ENCODE measurements around the gene AKR1C4. TPM values are rescaled to one million over a fixed set of nuclear protein-coding genes. Genes with fewer than 3 reads are reported as not detected.
"Not testable (repeated sequence)": the region's sequence is repeated elsewhere in the genome, so short reads cannot be mapped to it uniquely, and the experiment has no call there.

Gene AKR1C4
- polyA plus RNA-seq, 2 of the 4 experiments (the other 2 are of a cell fraction): 0.37 to 1.2 TPM

- TF ChIP-seq EHMT2 (IDR thresholded peaks at IDR 0.05; ENCODE audit: low read depth) (no peak), KDM5A (IDR thresholded peaks at IDR 0.05) (no peak), JUN (IDR thresholded peaks at IDR 0.05) (no peak), HOXB13 (CRISPR knock-in tag; IDR thresholded peaks at IDR 0.05; ENCODE audit: low read depth) (no peak), CBX2 (IDR thresholded peaks at IDR 0.05; ENCODE audit: borderline replicate concordance, low read depth) (no peak), NPAS2 (CRISPR knock-in tag; IDR thresholded peaks at IDR 0.05; ENCODE audit: borderline replicate concordance) (no peak), PHF8 (IDR thresholded peaks at IDR 0.05; ENCODE audit: borderline replicate concordance, low read depth) (no peak), JUNB (IDR thresholded peaks at IDR 0.05) (no peak), NR3C1 (IDR thresholded peaks at IDR 0.05) (no peak), RARB (CRISPR knock-in tag; IDR thresholded peaks at IDR 0.05) (no peak), GATA3 (IDR thresholded peaks at IDR 0.05; ENCODE audit: borderline replicate concordance) (no peak), MYC (IDR thresholded peaks at IDR 0.05; ENCODE audit: borderline replicate concordance, low read length) (no peak), CEBPB (IDR thresholded peaks at IDR 0.05) (no peak)
Observed at GRCh38 chr10:5229019-5229418, 32.4 kb downstream of the AKR1C4 start (continued).

DNA sequence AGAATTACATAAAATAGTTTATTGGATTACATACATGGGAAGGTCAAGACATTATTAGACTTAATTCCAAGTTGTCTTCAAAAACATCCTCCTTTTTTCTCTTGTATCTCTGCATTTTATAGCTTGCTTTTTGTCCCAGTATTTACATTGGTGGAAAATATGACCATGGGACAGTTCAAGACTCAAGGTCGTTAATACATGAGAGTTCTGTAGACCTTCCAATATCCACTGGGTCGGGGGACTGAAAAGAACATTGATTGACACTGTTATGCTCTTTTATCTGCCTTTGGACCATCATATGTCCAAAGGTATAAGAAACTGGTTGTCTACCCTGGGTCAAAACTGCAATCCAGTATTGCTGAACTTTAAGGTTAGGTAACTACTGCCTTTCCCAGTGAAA, 36.7 kb downstream of the AKR1C4 start:
- ChIA-PET CTCF (interaction anchor here (0.7 to 1.0 kb wide), 2 partner anchors 23 to 641 kb away, joined by 3 read pairs; no protein-coding TSS in a partner anchor), POLR2A (no interaction called here)
- FAIRE-seq: no peak
- peaks cover 23% of the 10 kb centered on the region; the same call in 2 of the 3 replicates for H3K9me3 ChIP-seq
- WGBS (ENCODE audit: missing lambda C conversion rate): 88% methylated on average over 2 of the region's 2 CpGs
- no peak for ATAC-seq
- DNase-seq (ENCODE audit: low read depth in 1 of 2, low spot score in 1 of 2): no peak
- H3K27ac ChIP-seq: peak overlapping the region; percentile 61 to 81; a peak in 2 of 6 replicates
- no peak for TF ChIP-seq REST (IDR thresholded peaks at IDR 0.05)
- peaks cover 16% of the 10 kb centered on the region for H3K4me1 ChIP-seq
- H3K4me2 ChIP-seq: no peak overlapping the region; the same call in 2 of the 3 replicates
- no peak overlapping the region for H3K4me3 ChIP-seq

DNA sequence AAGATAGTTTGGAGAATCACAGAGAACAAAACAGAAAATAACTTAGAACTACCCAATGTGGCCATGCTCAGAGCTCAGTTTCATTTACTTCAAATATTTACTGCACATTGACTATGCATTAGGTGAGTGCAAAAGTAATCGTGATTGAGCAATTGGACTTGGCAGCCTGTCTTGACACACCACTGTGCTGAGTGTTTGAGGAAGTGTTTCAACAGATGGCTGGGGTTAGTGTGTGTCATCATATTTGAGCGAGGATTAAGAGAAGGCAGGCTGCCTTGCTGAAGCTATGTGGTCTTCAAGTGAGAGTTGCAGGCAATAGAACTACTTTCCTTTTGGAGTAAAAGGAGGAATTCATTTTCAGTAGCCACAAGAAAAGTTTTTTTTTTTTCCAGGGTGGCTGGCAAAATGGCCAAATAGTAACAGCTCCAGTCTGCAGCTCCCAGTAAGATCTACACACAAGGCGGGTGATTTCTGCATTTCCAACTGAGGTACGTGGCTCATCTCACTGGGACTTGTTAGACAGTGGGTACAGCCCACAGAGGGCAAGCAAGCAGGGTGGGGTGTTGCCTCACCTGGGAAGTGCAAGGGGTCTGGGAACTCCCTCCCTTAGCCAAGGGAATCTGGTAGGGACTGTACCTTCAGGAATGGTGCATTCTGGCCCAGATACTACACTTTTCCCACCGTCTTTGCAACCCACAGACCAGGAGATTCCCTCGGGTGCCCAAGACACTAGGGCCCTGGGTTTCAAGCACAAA, 37.6 kb downstream of the AKR1C4 start:
- Histone ChIP-seq H3K4me3 (no peak overlapping the region), H3K4me1 (peaks cover 16% of the 10 kb centered on the region), H3K27ac (peak overlapping the region; percentile 61 to 81), H3K4me2 (peak overlapping the region; percentile 51), H3K9me3 (peaks cover 23% of the 10 kb centered on the region; the same call in 2 of the 3 replicates)
- ATAC-seq (peak; percentile 81 to 87), DNase-seq (ENCODE audit: low read depth in 1 of 2, low spot score in 1 of 2) (peak; percentile 18 to 71), FAIRE-seq (no peak)
- CTCF ChIA-PET: interaction anchor here (0.7 to 1.3 kb wide), 4 partner anchors 12 to 137 kb away, joined by 3 to 4 read pairs (median 3); no protein-coding TSS in a partner anchor
- WGBS (ENCODE audit: missing lambda C conversion rate): 72% methylated on average over 6 of the region's 6 CpGs
- POLR2A ChIA-PET: no interaction called here
- TF ChIP-seq CEBPB (IDR thresholded peaks at IDR 0.05) (peak; percentile 85 to 91), FOSL2 (IDR thresholded peaks at IDR 0.05) (no peak), FOSL2 (CRISPR knock-in tag; IDR thresholded peaks at IDR 0.05) (0 out of 2 replicates have a peak, but pooled peaks have one; percentile 18), NPAS2 (CRISPR knock-in tag; IDR thresholded peaks at IDR 0.05; ENCODE audit: borderline replicate concordance) (no peak), MAZ (IDR thresholded peaks at IDR 0.05; ENCODE audit: borderline replicate concordance, low read depth, low read length) (no peak), MAX (IDR thresholded peaks at IDR 0.05) (peak; percentile 27; the same call in 1 of the 2 replicates), MAFK (IDR thresholded peaks at IDR 0.05; ENCODE audit: partially characterized antibody) (peak; percentile 30), RNF2 (IDR thresholded peaks at IDR 0.05; ENCODE audit: borderline replicate concordance, low read depth) (no peak), CBX2 (IDR thresholded peaks at IDR 0.05; ENCODE audit: borderline replicate concordance, low read depth) (no peak)
- TF ChIP-seq, protein P1, sequence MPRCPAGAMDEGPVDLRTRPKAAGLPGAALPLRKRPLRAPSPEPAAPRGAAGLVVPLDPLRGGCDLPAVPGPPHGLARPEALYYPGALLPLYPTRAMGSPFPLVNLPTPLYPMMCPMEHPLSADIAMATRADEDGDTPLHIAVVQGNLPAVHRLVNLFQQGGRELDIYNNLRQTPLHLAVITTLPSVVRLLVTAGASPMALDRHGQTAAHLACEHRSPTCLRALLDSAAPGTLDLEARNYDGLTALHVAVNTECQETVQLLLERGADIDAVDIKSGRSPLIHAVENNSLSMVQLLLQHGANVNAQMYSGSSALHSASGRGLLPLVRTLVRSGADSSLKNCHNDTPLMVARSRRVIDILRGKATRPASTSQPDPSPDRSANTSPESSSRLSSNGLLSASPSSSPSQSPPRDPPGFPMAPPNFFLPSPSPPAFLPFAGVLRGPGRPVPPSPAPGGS (IDR thresholded peaks at IDR 0.05): no peak
- TF ChIP-seq, protein P2, sequence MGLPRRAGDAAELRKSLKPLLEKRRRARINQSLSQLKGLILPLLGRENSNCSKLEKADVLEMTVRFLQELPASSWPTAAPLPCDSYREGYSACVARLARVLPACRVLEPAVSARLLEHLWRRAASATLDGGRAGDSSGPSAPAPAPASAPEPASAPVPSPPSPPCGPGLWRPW (IDR thresholded peaks at IDR 0.05): no peak
- TF ChIP-seq, protein P3, sequence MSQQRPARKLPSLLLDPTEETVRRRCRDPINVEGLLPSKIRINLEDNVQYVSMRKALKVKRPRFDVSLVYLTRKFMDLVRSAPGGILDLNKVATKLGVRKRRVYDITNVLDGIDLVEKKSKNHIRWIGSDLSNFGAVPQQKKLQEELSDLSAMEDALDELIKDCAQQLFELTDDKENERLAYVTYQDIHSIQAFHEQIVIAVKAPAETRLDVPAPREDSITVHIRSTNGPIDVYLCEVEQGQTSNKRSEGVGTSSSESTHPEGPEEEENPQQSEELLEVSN (IDR thresholded peaks at IDR 0.05; ENCODE audit: borderline replicate concordance, low read depth): no peak

GRCh38 chr10:5237541-5237940, 40.9 kb downstream of the AKR1C4 start:
- H3K4me2 ChIP-seq; H3K4me3 ChIP-seq; CTCF ChIA-PET; FAIRE-seq; ATAC-seq; DNase-seq (ENCODE audit: low read depth in 1 of 2, low spot score in 1 of 2); H3K27ac ChIP-seq; POLR2A ChIA-PET: not testable (repeated sequence)
- peaks cover 20% of the 10 kb centered on the region; the same call in 2 of the 3 replicates for H3K9me3 ChIP-seq
- 79% methylated on average over 2 of the region's 2 CpGs for WGBS (ENCODE audit: missing lambda C conversion rate)
- peaks cover 16% of the 10 kb centered on the region for H3K4me1 ChIP-seq
